Stimulated activated CD8-positive, alpha-beta memory T cell treated with anti-CD3 and anti-CD28 coated beads, Interleukin-7, amount 100 ng/mL, for 4 hours (primary cell): ENCODE data around the gene GIMAP4.
"Not testable (repeated sequence)": the region's sequence is repeated elsewhere in the genome, so short reads cannot be mapped to it uniquely, and the experiment has no call there.

Experiments
- DNase-seq, 2 donors: peaks; one replicate each; pipeline ENCODE4 v3.0.0-alpha.2; 2020; ENCODE audit warnings: low read depth in 2 of 2

GIMAP4 gene

GRCh38 chr7:150580638-150581394, 13.6 kb downstream of the GIMAP4 start:
- no peak for DNase-seq

GRCh38 chr7:150585199-150585598, 18.0 kb downstream of the GIMAP4 start:
- DNase-seq, result no peak

DNA sequence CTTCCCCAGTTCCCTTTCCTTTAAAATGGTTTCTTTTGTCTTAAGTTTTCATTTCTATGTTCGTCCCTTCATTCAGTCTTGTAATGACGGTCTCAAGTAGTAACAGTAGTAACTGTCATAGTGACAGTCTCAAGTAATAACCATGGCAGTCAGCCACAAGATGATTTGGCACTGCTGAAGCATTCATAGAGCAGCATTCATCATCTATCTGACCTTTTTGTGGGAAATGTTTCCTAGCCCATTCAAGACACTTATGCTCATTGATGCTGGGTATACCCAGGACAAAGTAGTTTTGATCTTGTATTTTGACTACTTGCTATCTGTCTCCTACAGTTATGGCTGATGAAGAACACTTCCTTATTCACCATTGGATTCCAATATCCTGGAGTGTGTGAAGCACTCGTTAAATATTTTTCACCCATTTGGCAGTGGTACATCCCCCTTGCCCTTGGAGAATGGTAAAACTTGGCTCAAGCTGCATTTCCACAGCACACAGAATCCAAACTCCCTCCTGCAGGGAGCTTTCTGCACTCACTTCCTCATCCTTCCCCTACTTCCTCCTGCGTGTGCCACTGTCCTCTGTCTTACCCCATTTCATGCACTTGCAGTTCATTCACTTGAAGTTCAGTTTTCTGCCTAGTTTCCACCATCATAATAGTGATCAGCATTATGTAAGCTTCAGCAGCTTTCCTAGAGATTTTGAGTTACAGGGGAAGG, 19.0 kb downstream of the GIMAP4 start:
- no peak for DNase-seq

- no peak for DNase-seq
These were observed 19.6 kb downstream of the GIMAP4 start for GRCh38 chr7:150586785-150587152.

DNA sequence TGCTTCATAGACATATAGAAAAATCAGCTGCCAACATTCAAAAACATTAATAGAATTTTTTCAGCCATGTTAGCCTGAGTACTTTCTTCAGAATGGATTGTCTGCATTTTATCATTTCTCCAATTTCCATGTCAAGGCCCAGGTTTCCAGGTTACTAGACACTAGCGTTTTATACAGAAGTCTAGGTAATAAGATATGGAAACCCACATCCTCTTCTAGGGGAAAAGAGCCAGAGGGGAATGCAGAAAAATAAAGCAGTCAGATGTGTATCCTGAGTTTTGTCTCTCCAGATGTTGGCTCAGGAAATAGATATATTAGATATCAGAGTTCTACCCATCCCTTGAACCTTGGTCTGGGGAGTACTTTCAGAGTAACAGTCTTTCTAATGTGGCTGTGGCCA, 20.4 kb downstream of the GIMAP4 start:
- no peak for DNase-seq

DNA sequence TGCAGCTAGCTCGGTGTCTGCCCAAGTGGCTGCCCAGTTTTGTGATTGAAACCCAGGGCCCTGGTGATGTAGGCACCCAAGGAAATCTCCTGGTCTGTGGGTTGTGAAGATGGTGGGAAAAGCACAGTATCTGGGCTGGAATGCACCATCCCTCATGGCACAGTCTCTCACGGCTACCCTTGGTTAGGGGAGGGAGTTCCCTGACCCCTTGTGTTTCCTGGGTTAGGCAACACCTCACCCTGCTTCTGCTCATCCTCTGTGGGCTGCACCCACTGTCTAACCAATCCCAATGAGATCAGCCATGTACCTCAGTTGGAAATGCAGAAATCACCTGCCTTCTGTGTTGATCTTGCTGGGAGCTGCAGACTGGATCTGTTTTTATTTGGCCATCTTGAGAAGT, 27.6 kb downstream of the GIMAP4 start:
- DNase-seq, result no peak

- no peak for DNase-seq
These were observed 28.2 kb downstream of the GIMAP4 start for GRCh38 chr7:150595361-150595760.

GRCh38 chr7:150603600-150603999, 36.4 kb downstream of the GIMAP4 start:
- not testable (repeated sequence) for DNase-seq

DNA sequence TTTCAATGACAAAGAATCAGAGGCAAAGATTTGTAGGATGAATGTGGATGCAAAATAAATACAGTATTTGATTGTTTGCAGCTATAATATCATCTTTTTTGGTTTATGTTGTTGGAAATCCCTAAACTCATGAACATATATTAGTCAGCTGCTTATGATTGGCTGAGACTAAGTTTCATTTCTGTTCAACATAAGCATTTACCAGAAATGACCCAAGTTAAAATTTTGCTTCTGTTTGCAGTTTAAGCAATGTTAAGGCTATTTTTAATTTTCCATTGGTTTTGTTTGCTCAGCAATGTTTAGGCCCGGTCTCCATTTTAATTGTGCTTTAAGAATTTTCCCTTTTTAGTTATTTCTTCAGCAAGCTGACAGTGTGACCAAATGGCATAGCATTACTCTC, 43.0 kb downstream of the GIMAP4 start:
- no peak for DNase-seq

DNA sequence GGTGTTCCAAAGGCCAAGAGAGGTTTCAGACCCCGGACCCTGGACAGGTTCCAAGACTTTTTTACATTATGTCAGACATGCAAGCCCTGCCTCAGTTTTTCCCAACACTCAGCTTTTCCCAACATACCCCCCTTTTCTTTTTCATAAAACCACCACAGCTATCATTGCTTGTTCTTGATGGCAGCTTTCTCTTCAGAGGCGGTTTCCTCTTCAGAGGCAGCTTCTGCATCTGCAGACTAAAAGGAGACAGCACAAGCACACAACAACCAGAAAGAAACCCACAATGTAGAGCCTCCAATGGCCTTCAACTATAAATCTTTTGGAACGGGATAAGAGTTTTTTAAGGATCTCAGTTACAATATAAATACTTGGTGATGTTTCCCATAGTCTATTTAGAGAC, 45.7 kb downstream of the GIMAP4 start:
- no peak for DNase-seq

- no peak for DNase-seq
These were observed 46.7 kb downstream of the GIMAP4 start for GRCh38 chr7:150613880-150614279.

DNA sequence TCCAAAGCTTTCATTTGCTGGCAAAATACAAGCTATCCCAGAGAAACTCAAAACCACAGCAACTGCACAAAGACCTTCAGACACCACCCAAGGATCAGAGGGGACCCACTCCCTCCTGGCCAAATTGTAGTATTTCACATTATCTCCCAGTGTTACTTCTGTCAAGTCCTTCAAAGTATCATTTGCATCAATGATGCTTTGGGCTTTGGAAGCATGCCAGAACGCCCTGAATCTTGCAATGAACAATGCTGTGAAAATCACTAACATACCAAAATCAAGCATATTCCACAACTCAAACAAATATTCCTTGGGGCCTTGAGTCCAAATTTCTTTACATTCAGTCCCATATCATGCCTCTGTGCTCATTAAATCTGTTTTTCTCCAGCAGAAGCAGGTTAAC, 47.2 kb downstream of the GIMAP4 start:
- not testable (repeated sequence) for DNase-seq

- DNase-seq, result not testable (repeated sequence)
These were observed 48.1 kb downstream of the GIMAP4 start for GRCh38 chr7:150615221-150615755.

GRCh38 chr7:150620061-150620460, 52.9 kb downstream of the GIMAP4 start:
- no peak for DNase-seq

DNA sequence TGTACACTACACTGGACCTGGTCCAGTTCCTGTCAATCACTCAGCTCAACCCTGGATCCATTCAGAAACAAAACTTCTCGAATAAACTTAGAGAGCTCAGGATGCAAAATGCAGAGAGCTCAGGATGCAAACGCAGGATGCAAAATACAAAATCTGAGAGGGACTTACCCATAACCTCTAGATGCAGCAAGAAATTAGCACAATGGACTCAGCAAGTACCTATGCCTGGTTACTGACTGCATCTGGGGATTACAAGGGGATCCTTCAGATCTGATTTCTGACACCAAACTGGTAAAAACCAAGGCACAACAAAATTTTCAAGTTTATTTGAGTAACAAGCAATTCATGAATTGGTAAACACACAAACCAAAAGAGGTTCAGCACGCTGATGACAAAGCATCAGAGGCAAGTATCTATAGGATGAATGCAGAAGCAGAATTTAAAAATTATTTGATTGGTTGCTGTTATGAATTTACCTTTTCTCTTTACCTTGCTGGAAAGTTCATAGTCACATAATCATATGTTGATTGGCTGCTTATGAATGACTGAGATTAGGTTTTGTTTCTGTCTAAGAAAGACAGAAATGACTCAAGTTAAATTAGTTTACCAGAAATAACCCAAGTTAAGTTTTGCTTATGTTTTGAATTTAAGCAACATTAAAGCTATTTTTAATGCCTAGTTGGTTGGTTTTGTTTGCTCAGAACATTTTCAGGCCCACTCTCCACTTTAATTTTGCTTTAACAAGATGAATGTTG, 53.6 kb downstream of the GIMAP4 start:
- DNase-seq, result no peak

DNA sequence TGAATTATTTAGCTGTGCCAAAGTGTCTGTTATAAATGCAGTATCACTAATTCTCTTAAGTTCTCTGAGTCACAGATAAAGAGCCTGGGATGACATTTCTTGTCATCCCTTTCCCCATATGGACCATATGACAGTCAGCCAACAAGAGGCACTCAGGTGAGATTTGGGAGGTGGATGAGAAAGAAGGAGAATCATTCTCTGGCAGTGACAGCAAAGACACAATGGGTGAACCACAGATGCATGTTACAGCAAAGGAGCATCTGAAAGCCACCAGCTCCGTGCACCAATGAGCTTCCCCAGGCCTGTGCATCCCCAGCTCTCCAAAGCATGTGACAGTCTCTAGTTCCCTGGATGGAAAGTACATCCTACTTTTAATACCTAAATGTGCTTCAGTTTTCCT, 54.2 kb downstream of the GIMAP4 start:
- no peak for DNase-seq
